ELR (cell line): ENCODE measurements around the gene CD200.
A peak's percentile ranks its signal among the peaks of the same experiment; 100 is the strongest.
"Not testable (repeated sequence)": the region's sequence is repeated elsewhere in the genome, so short reads cannot be mapped to it uniquely, and the experiment has no call there.

Source experiments
- DNase-seq: peaks from one replicate; pipeline ENCODE4 v3.0.0-alpha.2; 2015; ENCODE audit warnings: low read depth

CD200 gene

GRCh38 chr3:112360561-112360960, 27.6 kb downstream of the CD200 start:
- no peak for DNase-seq

GRCh38 chr3:112362221-112362620, 29.3 kb downstream of the CD200 start:
- DNase-seq, result no peak

GRCh38 chr3:112364291-112364690, 31.3 kb downstream of the CD200 start:
- no peak for DNase-seq

GRCh38 chr3:112365035-112365434, 32.1 kb downstream of the CD200 start:
- DNase-seq, result no peak

GRCh38 chr3:112365636-112366035, 32.7 kb downstream of the CD200 start:
- DNase-seq, result no peak

- DNase-seq, result no peak
Observed at GRCh38 chr3:112366522-112366921, 33.6 kb downstream of the CD200 start.

GRCh38 chr3:112371569-112371968, 38.6 kb downstream of the CD200 start:
- DNase-seq, result no peak

- no peak for DNase-seq
Observed at GRCh38 chr3:112372396-112372795, 39.4 kb downstream of the CD200 start.

GRCh38 chr3:112373476-112373875, 40.5 kb downstream of the CD200 start:
- no peak for DNase-seq

- no peak for DNase-seq
Observed at GRCh38 chr3:112373924-112374323, 41.0 kb downstream of the CD200 start.

GRCh38 chr3:112374333-112374734, 41.4 kb downstream of the CD200 start:
- DNase-seq, result no peak

GRCh38 chr3:112375117-112375516, 42.2 kb downstream of the CD200 start:
- no peak for DNase-seq

GRCh38 chr3:112376241-112376911, 43.4 kb downstream of the CD200 start:
- no peak for DNase-seq

GRCh38 chr3:112376992-112377391, 44.0 kb downstream of the CD200 start:
- peak; percentile 59 for DNase-seq

- DNase-seq, result no peak
Observed at GRCh38 chr3:112377568-112378071, 44.7 kb downstream of the CD200 start.

GRCh38 chr3:112378347-112378746, 45.4 kb downstream of the CD200 start:
- not testable (repeated sequence) for DNase-seq

- peak; percentile 31 for DNase-seq
Observed at GRCh38 chr3:112379020-112379690, 46.2 kb downstream of the CD200 start.

GRCh38 chr3:112381673-112382542, 49.0 kb downstream of the CD200 start:
- no peak for DNase-seq

- DNase-seq, result no peak
Observed at GRCh38 chr3:112382543-112383160, 49.7 kb downstream of the CD200 start.

GRCh38 chr3:112384769-112385168, 51.8 kb downstream of the CD200 start:
- DNase-seq, result no peak

GRCh38 chr3:112388972-112389371, 56.0 kb downstream of the CD200 start:
- no peak for DNase-seq

GRCh38 chr3:112389961-112390360, 57.0 kb downstream of the CD200 start:
- no peak for DNase-seq
